GM23338 (cell line): Measurements from ENCODE around the gene MEFV. TPM values are rescaled to one million over a fixed set of nuclear protein-coding genes. Genes with fewer than 3 reads are reported as not detected.

Experiments
- ATAC-seq: fragments of 200-7000 bp; cut with Tn5 transposase; 3 replicates; pipeline ENCODE4 v1.9.1; 2020
- DNase-seq: peaks from one replicate; pipeline ENCODE4 v3.0.0-alpha.2; 2015; ENCODE audit warnings: low spot score
- H2AFZ ChIP-seq: fragments of 200-600 bp; sonication (generic); 2 replicates; pipeline ENCODE4 v1.8.0; 2016; ENCODE audit warnings: antibody characterized with exemption, mild to moderate bottlenecking, moderate library complexity
- H3F3A ChIP-seq: fragments of 200-600 bp; sonication (generic); replicated peaks from 2 replicates; pipeline ENCODE4 v1.8.0; 2017; ENCODE audit warnings: antibody characterized with exemption, mixed run types, low read depth
- H3K27ac ChIP-seq: fragments of 200-600 bp; sonication (generic); 2 replicates; pipeline ENCODE4 v1.6.1; 2016; ENCODE audit warnings: low read depth
- H3K27me3 ChIP-seq: fragments of 200-600 bp; sonication (generic); 2 replicates; pipeline ENCODE4 v1.8.0; 2016; ENCODE audit warnings: mild to moderate bottlenecking, mixed run types, moderate library complexity; ENCODE audit not compliant: insufficient read depth
- H3K36me3 ChIP-seq: fragments of 200-600 bp; sonication (generic); 2 replicates; pipeline ENCODE4 v1.8.0; 2016; ENCODE audit warnings: mild to moderate bottlenecking; ENCODE audit not compliant: insufficient read depth
- H3K4me1 ChIP-seq: fragments of 200-600 bp; sonication (generic); 2 replicates; pipeline ENCODE4 v1.8.0; 2016; ENCODE audit warnings: mild to moderate bottlenecking, moderate library complexity; ENCODE audit not compliant: insufficient read depth
- H3K4me2 ChIP-seq: fragments of 200-600 bp; sonication (generic); 2 replicates; pipeline ENCODE4 v1.7.1; 2017; ENCODE audit warnings: mixed run types
- H3K4me3 ChIP-seq: fragments of 200-600 bp; sonication (generic); 2 replicates; pipeline ENCODE4 v1.6.1; 2016; ENCODE audit warnings: mixed run types
- H3K79me2 ChIP-seq: fragments of 200-600 bp; sonication (generic); replicated peaks from 2 replicates; pipeline ENCODE4 v1.8.0; 2017; ENCODE audit warnings: mild to moderate bottlenecking; ENCODE audit not compliant: insufficient read depth
- H3K9me2 ChIP-seq: fragments of 200-600 bp; sonication (generic); 2 replicates; pipeline ENCODE4 v1.8.0; 2017; ENCODE audit not compliant: insufficient read depth
- H4K20me1 ChIP-seq: fragments of 200-600 bp; sonication (generic); replicated peaks from 2 replicates; pipeline ENCODE4 v1.8.0; 2017; ENCODE audit warnings: mild to moderate bottlenecking; ENCODE audit not compliant: insufficient read depth
- H3K27ac Mint-ChIP-seq: 2 replicates; pipeline ENCODE4 v1.8.0; 2020; ENCODE audit warnings: inconsistent platforms, mild to moderate bottlenecking, moderate library complexity, mixed read lengths
- H3K27me3 Mint-ChIP-seq: 3 replicates; pipeline ENCODE4 v1.8.0; 2022; ENCODE audit warnings: low read depth, mild to moderate bottlenecking, moderate library complexity, mixed read lengths, inconsistent platforms; ENCODE audit not compliant: insufficient read depth, poor library complexity
- H3K36me3 Mint-ChIP-seq: 3 replicates; pipeline ENCODE4 v1.8.0; 2021; ENCODE audit warnings: low read depth, mild to moderate bottlenecking, inconsistent platforms, moderate library complexity, mixed read lengths
- H3K4me1 Mint-ChIP-seq: 3 replicates; pipeline ENCODE4 v1.8.0; 2020; ENCODE audit warnings: mild to moderate bottlenecking, inconsistent platforms, mixed read lengths
- H3K4me3 Mint-ChIP-seq: 3 replicates; pipeline ENCODE4 v1.8.0; 2021; ENCODE audit warnings: moderate library complexity, mild to moderate bottlenecking, inconsistent platforms, mixed read lengths
- H3K9me3 Mint-ChIP-seq: 3 replicates; pipeline ENCODE4 v1.8.0; 2020; ENCODE audit warnings: moderate library complexity, mild to moderate bottlenecking, inconsistent platforms, mixed read lengths
- CREB1 ChIP-seq: fragments of 250-450 bp; sonication (Bioruptor Pico); IDR thresholded peaks from 2 replicates; pipeline ENCODE4 v1.5.0; 2020; ENCODE audit warnings: low read depth, mild to moderate bottlenecking, moderate library complexity
- CTCF ChIP-seq, 2 experiments: fragments of 200-600 bp in 1 of 2; sonication (generic) in 1 of 2; conservative IDR thresholded peaks; 2 replicates each; pipeline versions ENCODE4 v1.5.1 to v1.6.1; 2016 to 2017; ENCODE audit warnings: antibody characterized with exemption in 2 of 2, low read depth in 2 of 2, mild to moderate bottlenecking in 2 of 2, moderate library complexity in 1 of 2
- EZH2 ChIP-seq: fragments of 200-600 bp; sonication (generic); IDR thresholded peaks from one replicate; pipeline ENCODE4 v1.8.0; 2017; ENCODE audit warnings: antibody characterized with exemption, mild to moderate bottlenecking, low read depth; ENCODE audit not compliant: unreplicated experiment
- JUNB ChIP-seq: IDR thresholded peaks from one replicate; pipeline ENCODE4 v1.6.1; 2016; ENCODE audit warnings: antibody characterized with exemption; ENCODE audit not compliant: unreplicated experiment
- NANOG ChIP-seq: IDR thresholded peaks from 2 replicates; pipeline ENCODE4 v1.6.1; 2016; ENCODE audit warnings: antibody characterized with exemption, borderline replicate concordance
- REST ChIP-seq: IDR thresholded peaks from one replicate; pipeline ENCODE4 v1.6.1; 2018; ENCODE audit warnings: antibody characterized with exemption; ENCODE audit not compliant: unreplicated experiment
- STAT1 ChIP-seq: IDR thresholded peaks from one replicate; pipeline ENCODE4 v1.6.1; 2016; ENCODE audit warnings: antibody characterized with exemption; ENCODE audit not compliant: unreplicated experiment
- ZNF114 ChIP-seq: fragments of 250-450 bp; sonication (Bioruptor Pico); IDR thresholded peaks from 2 replicates; pipeline ENCODE4 v1.5.0; 2020; ENCODE audit warnings: mild to moderate bottlenecking, moderate library complexity
- ZNF331 ChIP-seq: fragments of 250-450 bp; sonication (Bioruptor Pico); IDR thresholded peaks from 2 replicates; pipeline ENCODE4 v1.5.0; 2020; ENCODE audit warnings: low read depth, mild to moderate bottlenecking, moderate library complexity
- ZNF462 ChIP-seq: fragments of 250-450 bp; sonication (Bioruptor Pico); IDR thresholded peaks from 2 replicates; pipeline ENCODE4 v1.5.0; 2020; ENCODE audit warnings: mild to moderate bottlenecking, moderate library complexity
- long read RNA-seq: library from polyadenylated mRNA; unstranded; transcript quantifications from one replicate; pipeline ENCODE4 v2.0.0, GENCODE V29; 2020; ENCODE audit not compliant: unreplicated experiment
- polyA plus RNA-seq: library from polyadenylated mRNA; unstranded; fragments of >200 nt; fragmentation: Nextera tagmentation; extraction: Ambion mirVana; gene quantifications from 2 replicates; pipeline ENCODE4 v1.2.1, GENCODE V29; 2016
- total RNA-seq: library from RNA; depleted of rRNA; stranded (reverse); fragments of >200 nt; shearing (Covaris generic); gene quantifications from 2 replicates; pipeline ENCODE4 v1.2.3, GENCODE V29; 2014; rRNA removed

The MEFV gene, protein sequence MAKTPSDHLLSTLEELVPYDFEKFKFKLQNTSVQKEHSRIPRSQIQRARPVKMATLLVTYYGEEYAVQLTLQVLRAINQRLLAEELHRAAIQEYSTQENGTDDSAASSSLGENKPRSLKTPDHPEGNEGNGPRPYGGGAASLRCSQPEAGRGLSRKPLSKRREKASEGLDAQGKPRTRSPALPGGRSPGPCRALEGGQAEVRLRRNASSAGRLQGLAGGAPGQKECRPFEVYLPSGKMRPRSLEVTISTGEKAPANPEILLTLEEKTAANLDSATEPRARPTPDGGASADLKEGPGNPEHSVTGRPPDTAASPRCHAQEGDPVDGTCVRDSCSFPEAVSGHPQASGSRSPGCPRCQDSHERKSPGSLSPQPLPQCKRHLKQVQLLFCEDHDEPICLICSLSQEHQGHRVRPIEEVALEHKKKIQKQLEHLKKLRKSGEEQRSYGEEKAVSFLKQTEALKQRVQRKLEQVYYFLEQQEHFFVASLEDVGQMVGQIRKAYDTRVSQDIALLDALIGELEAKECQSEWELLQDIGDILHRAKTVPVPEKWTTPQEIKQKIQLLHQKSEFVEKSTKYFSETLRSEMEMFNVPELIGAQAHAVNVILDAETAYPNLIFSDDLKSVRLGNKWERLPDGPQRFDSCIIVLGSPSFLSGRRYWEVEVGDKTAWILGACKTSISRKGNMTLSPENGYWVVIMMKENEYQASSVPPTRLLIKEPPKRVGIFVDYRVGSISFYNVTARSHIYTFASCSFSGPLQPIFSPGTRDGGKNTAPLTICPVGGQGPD
- total RNA-seq (0.07 and 0.19 TPM in 2 replicates), polyA plus RNA-seq (not detected in 2 replicates)
- long read RNA-seq = 0 reads

DNA sequence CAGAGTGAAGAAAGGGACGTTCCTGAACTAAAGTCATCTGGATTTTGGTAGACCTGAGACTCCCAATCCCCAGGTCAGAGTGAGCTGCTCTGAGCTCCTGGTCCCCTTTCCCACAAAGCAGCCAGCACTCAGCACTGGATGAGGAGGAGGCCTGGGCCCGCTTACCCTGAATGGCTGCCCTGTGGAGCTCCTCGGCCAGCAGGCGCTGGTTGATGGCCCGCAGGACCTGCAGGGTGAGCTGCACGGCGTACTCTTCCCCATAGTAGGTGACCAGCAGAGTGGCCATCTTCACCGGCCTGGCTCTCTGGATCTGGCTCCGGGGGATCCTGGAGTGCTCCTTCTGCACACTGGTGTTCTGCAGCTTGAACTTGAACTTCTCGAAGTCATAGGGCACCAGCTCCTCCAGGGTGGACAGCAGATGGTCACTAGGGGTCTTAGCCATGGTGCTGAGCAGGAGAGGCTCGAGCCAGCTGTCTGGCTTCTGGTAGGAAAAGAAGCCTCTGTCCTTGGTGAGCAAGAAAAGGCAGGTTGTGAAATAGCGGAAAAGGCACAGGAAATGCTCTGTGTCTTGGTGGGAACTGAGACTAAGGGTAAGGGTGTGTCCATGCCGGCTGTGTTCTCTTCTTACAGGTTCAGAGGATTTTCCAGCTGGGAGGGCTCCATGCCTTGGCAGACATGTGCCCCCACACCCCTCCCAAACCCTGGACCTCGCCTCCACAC, at the start of gene MEFV:
Gene MEFV (minus strand): TSS at position 488 of the 720 bp plus-strand sequence. CDS start 46 bp downstream, at position 442.
- Histone ChIP-seq H4K20me1 (no peaks in the 10 kb centered on the region), H3K27me3 (no peaks in the 10 kb centered on the region), H3K4me2 (no peak within 1 kb of the TSS), H3K36me3 (no peaks in the 10 kb centered on the region), H3K9me2 (no peaks in the 10 kb centered on the region), H3K79me2 (no peaks in the 10 kb centered on the region), H3K4me1 (no peaks in the 10 kb centered on the region), H3K4me3 (no peak within 1 kb of the TSS), H2AFZ (no peak within 1 kb of the TSS), H3F3A (no peaks in the 10 kb centered on the region), H3K27ac (no peak within 1 kb of the TSS)
- no peak within 1 kb of the TSS for H3K4me3 Mint-ChIP-seq
- ATAC-seq (no peak), DNase-seq (no peak)
- H3K27me3 Mint-ChIP-seq = peaks cover 10% of the 10 kb centered on the region
- no peaks in the 10 kb centered on the region for H3K4me1 Mint-ChIP-seq
- peaks cover 6% of the 10 kb centered on the region; the same call in 2 of the 3 replicates for H3K36me3 Mint-ChIP-seq
- peaks cover 76% of the 10 kb centered on the region for H3K9me3 Mint-ChIP-seq
- H3K27ac Mint-ChIP-seq = no peak within 1 kb of the TSS
- TF ChIP-seq JUNB (no peak), CTCF (conservative IDR thresholded peaks at IDR 0.05; ENCODE audit: low read depth in 2 of 2) (no peak), REST (no peak), ZNF114 (CRISPR knock-in tag) (no peak), ZNF331 (CRISPR knock-in tag) (no peak), CREB1 (CRISPR knock-in tag) (no peak), ZNF462 (no peak), NANOG (no peak), STAT1 (no peak), EZH2 (no peak)
